Activated CD4-positive, alpha-beta memory T cell treated with anti-CD3 and anti-CD28 coated beads, Interleukin-2, amount 10 ng/mL, durations not matched to agents 7 days and 5 days (primary cell): ENCODE measurements around the gene MKKS. TPM values are rescaled to one million over a fixed set of nuclear protein-coding genes. Genes with fewer than 3 reads are reported as not detected.
"Not testable (repeated sequence)": the region's sequence is repeated elsewhere in the genome, so short reads cannot be mapped to it uniquely, and the experiment has no call there.

ENCODE experiments used
- CTCF ChIA-PET: fragments of 350-600 bp; sonication (Branson Sonifier 250); formaldehyde crosslinking; loops from one replicate; lab custom pipeline; 2021; ENCODE audit warnings: antibody characterized with exemption, inconsistent platforms; lab: Charles Lee
- POLR2A ChIA-PET: fragments of 350-600 bp; sonication (Branson Sonifier 250); formaldehyde crosslinking; loops from one replicate; lab custom pipeline; 2021; ENCODE audit warnings: antibody characterized with exemption; lab: Charles Lee
- DNase-seq: peaks from one replicate; pipeline ENCODE4 v3.0.0-alpha.2; 2020
- H3K27ac Mint-ChIP-seq: one replicate; pipeline ENCODE4 v1.8.0; 2021; ENCODE audit warnings: mild to moderate bottlenecking, mixed read lengths
- H3K27me3 Mint-ChIP-seq: one replicate; pipeline ENCODE4 v1.8.0; 2021; ENCODE audit warnings: mixed read lengths
- H3K36me3 Mint-ChIP-seq: one replicate; pipeline ENCODE4 v1.8.0; 2021; ENCODE audit warnings: low read depth, mixed read lengths
- H3K4me1 Mint-ChIP-seq: one replicate; pipeline ENCODE4 v1.8.0; 2021; ENCODE audit warnings: mixed read lengths
- H3K4me3 Mint-ChIP-seq: one replicate; pipeline ENCODE4 v1.8.0; 2021; ENCODE audit warnings: mild to moderate bottlenecking, mixed read lengths
- H3K9me3 Mint-ChIP-seq: one replicate; pipeline ENCODE4 v1.8.0; 2021; ENCODE audit warnings: mixed read lengths
- total RNA-seq, 2 experiments: library from RNA; stranded (reverse); gene quantifications; one replicate each; pipeline ENCODE4 v1.2.3, GENCODE V29; 2021

Gene MKKS
- total RNA-seq, 2 experiments from 2014 or later, result 7.1 to 8.2 TPM

- POLR2A ChIA-PET, result no interaction called here
- Mint-ChIP-seq H3K4me1 (peaks cover 10% of the 10 kb centered on the region), H3K4me3 (no peak overlapping the region), H3K27ac (no peak overlapping the region), H3K9me3 (no peaks in the 10 kb centered on the region), H3K36me3 (peaks cover 7% of the 10 kb centered on the region), H3K27me3 (no peaks in the 10 kb centered on the region)
- DNase-seq, result no peak
- CTCF ChIA-PET, result interaction anchor here (1.4 kb wide), 2 partner anchors 22 to 425 kb away, joined by 3 to 4 read pairs; no protein-coding TSS in a partner anchor
Measured at GRCh38 chr20:10402938-10403608, 30.9 kb downstream of the MKKS start.

- CTCF ChIA-PET, result no interaction called here
- H3K4me3 Mint-ChIP-seq, result no peak overlapping the region
- POLR2A ChIA-PET, result no interaction called here
Measured at GRCh38 chr20:10398834-10399369, 35.1 kb downstream of the MKKS start.

GRCh38 chr20:10394752-10395151, 39.3 kb downstream of the MKKS start:
- H3K27me3 Mint-ChIP-seq, H3K9me3 Mint-ChIP-seq, CTCF ChIA-PET, H3K4me3 Mint-ChIP-seq, H3K36me3 Mint-ChIP-seq, DNase-seq, POLR2A ChIA-PET, H3K27ac Mint-ChIP-seq, H3K4me1 Mint-ChIP-seq: not testable (repeated sequence)

More at GRCh38 chr20:10398834-10399369, 35.1 kb downstream of the MKKS start:
- no peak for DNase-seq
- no peaks in the 10 kb centered on the region for H3K27me3 Mint-ChIP-seq
- no peak overlapping the region for H3K27ac Mint-ChIP-seq
- no peaks in the 10 kb centered on the region for H3K9me3 Mint-ChIP-seq
- H3K4me1 Mint-ChIP-seq, result peaks cover 7% of the 10 kb centered on the region
- H3K36me3 Mint-ChIP-seq, result no peaks in the 10 kb centered on the region

GRCh38 chr20:10390709-10391108, 43.3 kb downstream of the MKKS start:
- Mint-ChIP-seq H3K27me3 (no peaks in the 10 kb centered on the region), H3K4me3 (no peak overlapping the region), H3K36me3 (no peaks in the 10 kb centered on the region), H3K4me1 (peaks cover 2% of the 10 kb centered on the region), H3K27ac (no peak overlapping the region), H3K9me3 (no peaks in the 10 kb centered on the region)
- no peak for DNase-seq
- ChIA-PET POLR2A (no interaction called here), CTCF (no interaction called here)

- POLR2A ChIA-PET, result no interaction called here
- Mint-ChIP-seq H3K4me1 (peaks cover 2% of the 10 kb centered on the region), H3K36me3 (no peaks in the 10 kb centered on the region), H3K27ac (no peak overlapping the region), H3K27me3 (no peaks in the 10 kb centered on the region), H3K9me3 (no peaks in the 10 kb centered on the region), H3K4me3 (no peak overlapping the region)
- CTCF ChIA-PET, result no interaction called here
- DNase-seq, result no peak
Measured at GRCh38 chr20:10388597-10388996, 45.4 kb downstream of the MKKS start.

- no peaks in the 10 kb centered on the region for H3K9me3 Mint-ChIP-seq
- ChIA-PET POLR2A (no interaction called here), CTCF (no interaction called here)
- no peak overlapping the region for H3K27ac Mint-ChIP-seq
- H3K27me3 Mint-ChIP-seq, result no peaks in the 10 kb centered on the region
- peaks cover 2% of the 10 kb centered on the region for H3K4me1 Mint-ChIP-seq
- no peak overlapping the region for H3K4me3 Mint-ChIP-seq
- H3K36me3 Mint-ChIP-seq, result no peaks in the 10 kb centered on the region
- no peak for DNase-seq
Measured at GRCh38 chr20:10387686-10388085, 46.3 kb downstream of the MKKS start.

- H3K36me3 Mint-ChIP-seq, result no peaks in the 10 kb centered on the region
- no peaks in the 10 kb centered on the region for H3K9me3 Mint-ChIP-seq
- H3K4me3 Mint-ChIP-seq, result no peak overlapping the region
- H3K27me3 Mint-ChIP-seq, result no peaks in the 10 kb centered on the region
- no peak for DNase-seq
- peaks cover 2% of the 10 kb centered on the region for H3K4me1 Mint-ChIP-seq
- ChIA-PET POLR2A (no interaction called here), CTCF (no interaction called here)
- H3K27ac Mint-ChIP-seq, result no peak overlapping the region
Measured at GRCh38 chr20:10385850-10386544, 48.0 kb downstream of the MKKS start.

GRCh38 chr20:10381477-10381876, 52.5 kb downstream of the MKKS start:
- Mint-ChIP-seq H3K4me3 (no peak overlapping the region), H3K9me3 (no peaks in the 10 kb centered on the region), H3K36me3 (no peaks in the 10 kb centered on the region), H3K27ac (no peak overlapping the region), H3K4me1 (no peaks in the 10 kb centered on the region), H3K27me3 (peaks cover 2% of the 10 kb centered on the region)
- no peak for DNase-seq
- ChIA-PET POLR2A (no interaction called here), CTCF (interaction anchor here (0.7 to 1.3 kb wide), 4 partner anchors 33 to 248 kb away, joined by 3 to 8 read pairs (median 4); no protein-coding TSS in a partner anchor)

GRCh38 chr20:10379761-10380160, 54.3 kb downstream of the MKKS start:
- no peaks in the 10 kb centered on the region for H3K36me3 Mint-ChIP-seq
- ChIA-PET CTCF (no interaction called here), POLR2A (no interaction called here)
- DNase-seq, result no peak
- no peaks in the 10 kb centered on the region for H3K4me1 Mint-ChIP-seq
- H3K27ac Mint-ChIP-seq, result no peak overlapping the region
- no peak overlapping the region for H3K4me3 Mint-ChIP-seq
- peaks cover 5% of the 10 kb centered on the region for H3K27me3 Mint-ChIP-seq
- H3K9me3 Mint-ChIP-seq, result no peaks in the 10 kb centered on the region

- ChIA-PET POLR2A (no interaction called here), CTCF (no interaction called here)
- peaks cover 19% of the 10 kb centered on the region for H3K27me3 Mint-ChIP-seq
- no peaks in the 10 kb centered on the region for H3K4me1 Mint-ChIP-seq
- H3K27ac Mint-ChIP-seq, result no peak overlapping the region
- no peak for DNase-seq
- H3K36me3 Mint-ChIP-seq, result no peaks in the 10 kb centered on the region
- no peaks in the 10 kb centered on the region for H3K9me3 Mint-ChIP-seq
- no peak overlapping the region for H3K4me3 Mint-ChIP-seq
Measured at GRCh38 chr20:10376270-10377075, 57.5 kb downstream of the MKKS start.

GRCh38 chr20:10375191-10375590, 58.8 kb downstream of the MKKS start:
- DNase-seq, result no peak
- ChIA-PET CTCF (no interaction called here), POLR2A (no interaction called here)
- H3K9me3 Mint-ChIP-seq, result no peaks in the 10 kb centered on the region
- no peak overlapping the region for H3K4me3 Mint-ChIP-seq
- H3K27ac Mint-ChIP-seq, result no peak overlapping the region
- H3K4me1 Mint-ChIP-seq, result peaks cover 5% of the 10 kb centered on the region
- peaks cover 23% of the 10 kb centered on the region for H3K27me3 Mint-ChIP-seq
- H3K36me3 Mint-ChIP-seq, result no peaks in the 10 kb centered on the region

- Mint-ChIP-seq H3K4me1 (peaks cover 7% of the 10 kb centered on the region), H3K36me3 (no peaks in the 10 kb centered on the region), H3K4me3 (no peak overlapping the region), H3K9me3 (no peaks in the 10 kb centered on the region), H3K27ac (no peak overlapping the region), H3K27me3 (peaks cover 29% of the 10 kb centered on the region)
- POLR2A ChIA-PET, result no interaction called here
- CTCF ChIA-PET, result no interaction called here
- no peak for DNase-seq
Measured at GRCh38 chr20:10374036-10374435, 60.0 kb downstream of the MKKS start.

GRCh38 chr20:10371467-10371866, 62.6 kb downstream of the MKKS start:
- ChIA-PET CTCF (no interaction called here), POLR2A (no interaction called here)
- no peak overlapping the region for H3K4me3 Mint-ChIP-seq

More at GRCh38 chr20:10371467-10371866, 62.6 kb downstream of the MKKS start:
- DNase-seq, result no peak
- Mint-ChIP-seq H3K36me3 (no peaks in the 10 kb centered on the region), H3K4me1 (peaks cover 7% of the 10 kb centered on the region), H3K27me3 (peaks cover 34% of the 10 kb centered on the region), H3K27ac (no peak overlapping the region), H3K9me3 (no peaks in the 10 kb centered on the region)
